ENCODE measurements around the gene HACL1.

Gene HACL1

GRCh38 chr3:15513810-15514662, 87.3 kb downstream of the HACL1 start:
- Histone ChIP-seq H3K4me3 (ENCODE audit: low read length) (no peak overlapping the region), H3K36me3 (ENCODE audit: control insufficient read depth, insufficient read depth, low read length) (no peaks in the 10 kb centered on the region), H3K9me3 (ENCODE audit: control insufficient read depth, insufficient read depth, low read length) (no peaks in the 10 kb centered on the region), H3K4me1 (ENCODE audit: control insufficient read depth, insufficient read depth, low read length) (no peaks in the 10 kb centered on the region), H3K27ac (ENCODE audit: low read length) (no peak overlapping the region), H3K27me3 (ENCODE audit: control insufficient read depth, insufficient read depth, low read length) (no peaks in the 10 kb centered on the region)
- no peak for DNase-seq (ENCODE audit: low read depth, low spot score)
- no CpG with 5 or more reads among the region's 5 CpGs for WGBS (ENCODE audit: insufficient coverage, insufficient read length)

- Histone ChIP-seq H3K9me3 (ENCODE audit: control insufficient read depth, insufficient read depth, low read length) (no peaks in the 10 kb centered on the region), H3K36me3 (ENCODE audit: control insufficient read depth, insufficient read depth, low read length) (no peaks in the 10 kb centered on the region), H3K4me1 (ENCODE audit: control insufficient read depth, insufficient read depth, low read length) (no peaks in the 10 kb centered on the region), H3K27me3 (ENCODE audit: control insufficient read depth, insufficient read depth, low read length) (no peaks in the 10 kb centered on the region), H3K27ac (ENCODE audit: low read length) (no peak overlapping the region), H3K4me3 (ENCODE audit: low read length) (no peak overlapping the region)
- DNase-seq (ENCODE audit: low read depth, low spot score), result no peak
- no CpG with 5 or more reads among the region's 7 CpGs for WGBS (ENCODE audit: insufficient coverage, insufficient read length)
These were observed 88.3 kb downstream of the HACL1 start for GRCh38 chr3:15513116-15513515.

GRCh38 chr3:15512166-15512565, 89.2 kb downstream of the HACL1 start:
- no peak for DNase-seq (ENCODE audit: low read depth, low spot score)
- Histone ChIP-seq H3K27me3 (ENCODE audit: control insufficient read depth, insufficient read depth, low read length) (no peaks in the 10 kb centered on the region), H3K36me3 (ENCODE audit: control insufficient read depth, insufficient read depth, low read length) (no peaks in the 10 kb centered on the region), H3K4me1 (ENCODE audit: control insufficient read depth, insufficient read depth, low read length) (no peaks in the 10 kb centered on the region), H3K27ac (ENCODE audit: low read length) (no peak overlapping the region), H3K4me3 (ENCODE audit: low read length) (no peak overlapping the region), H3K9me3 (ENCODE audit: control insufficient read depth, insufficient read depth, low read length) (no peaks in the 10 kb centered on the region)
- no CpG with 5 or more reads among the region's 10 CpGs for WGBS (ENCODE audit: insufficient coverage, insufficient read length)

DNA sequence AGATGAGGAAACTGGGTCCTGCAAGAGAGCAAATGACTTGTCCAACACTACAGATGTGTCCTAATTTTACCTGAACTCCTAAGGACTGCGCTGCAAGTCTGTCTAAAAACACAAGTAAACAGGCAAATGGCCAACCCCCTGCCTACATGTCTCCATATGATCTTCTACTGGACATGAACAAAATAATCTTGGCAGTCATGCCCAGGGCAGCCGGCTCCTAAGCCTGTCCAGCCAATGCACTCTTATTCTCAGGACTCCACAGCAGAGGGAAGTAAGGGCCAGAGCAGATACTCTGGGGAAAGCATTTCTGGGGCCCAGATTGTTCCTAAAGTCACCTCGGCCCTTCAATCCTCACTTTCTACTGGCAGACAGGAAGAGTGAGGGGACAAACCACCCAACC, 90.2 kb downstream of the HACL1 start:
- Histone ChIP-seq H3K4me3 (ENCODE audit: low read length) (no peak overlapping the region), H3K27me3 (ENCODE audit: control insufficient read depth, insufficient read depth, low read length) (no peaks in the 10 kb centered on the region), H3K4me1 (ENCODE audit: control insufficient read depth, insufficient read depth, low read length) (no peaks in the 10 kb centered on the region), H3K36me3 (ENCODE audit: control insufficient read depth, insufficient read depth, low read length) (no peaks in the 10 kb centered on the region), H3K27ac (ENCODE audit: low read length) (no peak overlapping the region), H3K9me3 (ENCODE audit: control insufficient read depth, insufficient read depth, low read length) (no peaks in the 10 kb centered on the region)
- WGBS (ENCODE audit: insufficient coverage, insufficient read length), result no CpG with 5 or more reads among the region's 3 CpGs
- DNase-seq (ENCODE audit: low read depth, low spot score), result no peak

Data from iPS DF 6.9 (cell line).